ENCODE data around the gene TTLL5. TPM values are rescaled to one million over a fixed set of nuclear protein-coding genes. Genes with fewer than 3 reads are reported as not detected.

The TTLL5 gene
- total and polyA plus RNA-seq, 2 of the 13 experiments (the other 11 are each of a cell fraction or from before 2014, with no cell fraction given) = 11.8 to 18.8 TPM

DNA sequence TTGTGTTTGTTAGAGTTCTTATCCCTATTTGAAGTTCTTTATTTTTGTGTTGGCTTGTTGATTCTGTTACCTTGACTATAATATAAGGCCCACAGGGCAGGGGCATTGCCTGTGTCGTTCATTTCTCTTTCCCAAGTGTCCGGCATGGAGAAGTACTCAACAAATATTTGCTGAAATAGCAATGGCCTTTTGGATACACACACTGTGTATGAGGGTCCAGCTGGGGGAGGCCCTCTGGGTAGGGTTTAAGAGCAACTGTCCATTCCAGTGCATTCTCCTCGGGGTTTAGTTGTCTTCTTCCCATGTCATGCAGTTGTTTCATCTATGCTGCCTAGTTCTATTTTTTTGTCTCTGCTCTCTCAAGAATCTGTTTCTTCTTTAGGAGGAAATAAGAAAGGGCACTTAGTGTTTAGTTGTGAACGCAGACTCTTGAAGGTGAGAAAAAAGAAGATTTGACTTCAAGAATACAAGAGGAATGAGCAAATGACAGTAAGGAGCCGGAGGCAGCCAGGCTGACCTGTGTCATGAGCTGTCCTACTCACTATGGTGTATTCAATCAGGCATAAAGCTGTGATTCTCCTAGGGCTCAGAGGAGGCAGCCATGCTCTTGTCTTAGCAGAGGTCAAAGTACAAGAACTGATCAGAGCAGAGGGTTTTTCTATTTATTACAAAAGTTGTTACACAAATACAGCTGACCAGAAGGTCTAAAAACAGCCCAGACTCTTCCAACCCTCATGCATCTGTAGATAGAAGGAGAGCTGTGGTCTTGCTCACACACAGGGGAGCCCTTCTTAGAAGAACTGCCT is 10.6 kb upstream of the TTLL5 start (continued):
- TF ChIP-seq, protein P1, sequence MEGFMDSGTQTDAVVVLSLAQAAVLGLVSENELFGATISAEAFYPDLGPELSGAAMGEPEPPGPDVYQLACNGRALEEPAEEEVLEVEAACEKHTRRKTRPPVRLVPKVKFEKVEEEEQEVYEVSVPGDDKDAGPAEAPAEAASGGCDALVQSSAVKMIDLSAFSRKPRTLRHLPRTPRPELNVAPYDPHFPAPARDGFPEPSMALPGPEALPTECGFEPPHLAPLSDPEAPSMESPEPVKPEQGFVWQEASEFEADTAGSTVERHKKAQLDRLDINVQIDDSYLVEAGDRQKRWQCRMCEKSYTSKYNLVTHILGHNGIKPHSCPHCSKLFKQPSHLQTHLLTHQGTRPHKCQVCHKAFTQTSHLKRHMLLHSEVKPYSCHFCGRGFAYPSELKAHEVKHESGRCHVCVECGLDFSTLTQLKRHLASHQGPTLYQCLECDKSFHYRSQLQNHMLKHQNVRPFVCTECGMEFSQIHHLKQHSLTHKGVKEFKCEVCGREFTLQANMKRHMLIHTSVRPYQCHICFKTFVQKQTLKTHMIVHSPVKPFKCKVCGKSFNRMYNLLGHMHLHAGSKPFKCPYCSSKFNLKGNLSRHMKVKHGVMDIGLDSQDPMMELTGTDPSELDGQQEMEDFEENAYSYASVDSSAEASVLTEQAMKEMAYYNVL (CRISPR knock-in tag; IDR thresholded peaks at IDR 0.05; ENCODE audit: borderline replicate concordance) = peak; percentile 94
- TF ChIP-seq, protein P2, sequence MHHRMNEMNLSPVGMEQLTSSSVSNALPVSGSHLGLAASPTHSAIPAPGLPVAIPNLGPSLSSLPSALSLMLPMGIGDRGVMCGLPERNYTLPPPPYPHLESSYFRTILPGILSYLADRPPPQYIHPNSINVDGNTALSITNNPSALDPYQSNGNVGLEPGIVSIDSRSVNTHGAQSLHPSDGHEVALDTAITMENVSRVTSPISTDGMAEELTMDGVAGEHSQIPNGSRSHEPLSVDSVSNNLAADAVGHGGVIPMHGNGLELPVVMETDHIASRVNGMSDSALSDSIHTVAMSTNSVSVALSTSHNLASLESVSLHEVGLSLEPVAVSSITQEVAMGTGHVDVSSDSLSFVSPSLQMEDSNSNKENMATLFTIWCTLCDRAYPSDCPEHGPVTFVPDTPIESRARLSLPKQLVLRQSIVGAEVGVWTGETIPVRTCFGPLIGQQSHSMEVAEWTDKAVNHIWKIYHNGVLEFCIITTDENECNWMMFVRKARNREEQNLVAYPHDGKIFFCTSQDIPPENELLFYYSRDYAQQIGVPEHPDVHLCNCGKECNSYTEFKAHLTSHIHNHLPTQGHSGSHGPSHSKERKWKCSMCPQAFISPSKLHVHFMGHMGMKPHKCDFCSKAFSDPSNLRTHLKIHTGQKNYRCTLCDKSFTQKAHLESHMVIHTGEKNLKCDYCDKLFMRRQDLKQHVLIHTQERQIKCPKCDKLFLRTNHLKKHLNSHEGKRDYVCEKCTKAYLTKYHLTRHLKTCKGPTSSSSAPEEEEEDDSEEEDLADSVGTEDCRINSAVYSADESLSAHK (CRISPR knock-in tag; IDR thresholded peaks at IDR 0.05; ENCODE audit: borderline replicate concordance) = no peak
- TF ChIP-seq SOX5 (CRISPR knock-in tag; IDR thresholded peaks at IDR 0.05; ENCODE audit: borderline replicate concordance) (peak; percentile 65; the same call in 1 of the 2 replicates), SRSF1 (optimal IDR thresholded peaks at IDR 0.05; ENCODE audit: low read depth, low read length) (no peak), HDAC2 (CRISPR knock-in tag; IDR thresholded peaks at IDR 0.05) (peak; percentile 43), HNF4A (CRISPR knock-in tag; IDR thresholded peaks at IDR 0.05) (peak; percentile 79), RARA (CRISPR knock-in tag; IDR thresholded peaks at IDR 0.05) (peak; percentile 21; the same call in 1 of the 2 replicates), HOXD1 (CRISPR knock-in tag; IDR thresholded peaks at IDR 0.05) (no peak), ZNF264 (CRISPR knock-in tag; IDR thresholded peaks at IDR 0.05) (0 out of 2 replicates have a peak, but pooled peaks have one; percentile 55), SOX6 (IDR thresholded peaks at IDR 0.05) (no peak), SOX6 (CRISPR knock-in tag; IDR thresholded peaks at IDR 0.05) (peak; percentile 76), NKX3-1 (CRISPR knock-in tag; IDR thresholded peaks at IDR 0.05) (peak; percentile 66; the same call in 1 of the 2 replicates), TEAD3 (CRISPR knock-in tag; optimal IDR thresholded peaks at IDR 0.05; ENCODE audit: borderline replicate concordance) (peak; percentile 47)
- TF ChIP-seq, protein P3, sequence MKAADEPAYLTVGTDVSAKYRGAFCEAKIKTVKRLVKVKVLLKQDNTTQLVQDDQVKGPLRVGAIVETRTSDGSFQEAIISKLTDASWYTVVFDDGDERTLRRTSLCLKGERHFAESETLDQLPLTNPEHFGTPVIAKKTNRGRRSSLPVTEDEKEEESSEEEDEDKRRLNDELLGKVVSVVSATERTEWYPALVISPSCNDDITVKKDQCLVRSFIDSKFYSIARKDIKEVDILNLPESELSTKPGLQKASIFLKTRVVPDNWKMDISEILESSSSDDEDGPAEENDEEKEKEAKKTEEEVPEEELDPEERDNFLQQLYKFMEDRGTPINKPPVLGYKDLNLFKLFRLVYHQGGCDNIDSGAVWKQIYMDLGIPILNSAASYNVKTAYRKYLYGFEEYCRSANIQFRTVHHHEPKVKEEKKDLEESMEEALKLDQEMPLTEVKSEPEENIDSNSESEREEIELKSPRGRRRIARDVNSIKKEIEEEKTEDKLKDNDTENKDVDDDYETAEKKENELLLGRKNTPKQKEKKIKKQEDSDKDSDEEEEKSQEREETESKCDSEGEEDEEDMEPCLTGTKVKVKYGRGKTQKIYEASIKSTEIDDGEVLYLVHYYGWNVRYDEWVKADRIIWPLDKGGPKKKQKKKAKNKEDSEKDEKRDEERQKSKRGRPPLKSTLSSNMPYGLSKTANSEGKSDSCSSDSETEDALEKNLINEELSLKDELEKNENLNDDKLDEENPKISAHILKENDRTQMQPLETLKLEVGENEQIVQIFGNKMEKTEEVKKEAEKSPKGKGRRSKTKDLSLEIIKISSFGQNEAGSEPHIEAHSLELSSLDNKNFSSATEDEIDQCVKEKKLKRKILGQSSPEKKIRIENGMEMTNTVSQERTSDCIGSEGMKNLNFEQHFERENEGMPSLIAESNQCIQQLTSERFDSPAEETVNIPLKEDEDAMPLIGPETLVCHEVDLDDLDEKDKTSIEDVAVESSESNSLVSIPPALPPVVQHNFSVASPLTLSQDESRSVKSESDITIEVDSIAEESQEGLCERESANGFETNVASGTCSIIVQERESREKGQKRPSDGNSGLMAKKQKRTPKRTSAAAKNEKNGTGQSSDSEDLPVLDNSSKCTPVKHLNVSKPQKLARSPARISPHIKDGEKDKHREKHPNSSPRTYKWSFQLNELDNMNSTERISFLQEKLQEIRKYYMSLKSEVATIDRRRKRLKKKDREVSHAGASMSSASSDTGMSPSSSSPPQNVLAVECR (CRISPR knock-in tag; IDR thresholded peaks at IDR 0.05; ENCODE audit: borderline replicate concordance) = peak; percentile 44; the same call in 1 of the 2 replicates
- TF ChIP-seq, protein P4, sequence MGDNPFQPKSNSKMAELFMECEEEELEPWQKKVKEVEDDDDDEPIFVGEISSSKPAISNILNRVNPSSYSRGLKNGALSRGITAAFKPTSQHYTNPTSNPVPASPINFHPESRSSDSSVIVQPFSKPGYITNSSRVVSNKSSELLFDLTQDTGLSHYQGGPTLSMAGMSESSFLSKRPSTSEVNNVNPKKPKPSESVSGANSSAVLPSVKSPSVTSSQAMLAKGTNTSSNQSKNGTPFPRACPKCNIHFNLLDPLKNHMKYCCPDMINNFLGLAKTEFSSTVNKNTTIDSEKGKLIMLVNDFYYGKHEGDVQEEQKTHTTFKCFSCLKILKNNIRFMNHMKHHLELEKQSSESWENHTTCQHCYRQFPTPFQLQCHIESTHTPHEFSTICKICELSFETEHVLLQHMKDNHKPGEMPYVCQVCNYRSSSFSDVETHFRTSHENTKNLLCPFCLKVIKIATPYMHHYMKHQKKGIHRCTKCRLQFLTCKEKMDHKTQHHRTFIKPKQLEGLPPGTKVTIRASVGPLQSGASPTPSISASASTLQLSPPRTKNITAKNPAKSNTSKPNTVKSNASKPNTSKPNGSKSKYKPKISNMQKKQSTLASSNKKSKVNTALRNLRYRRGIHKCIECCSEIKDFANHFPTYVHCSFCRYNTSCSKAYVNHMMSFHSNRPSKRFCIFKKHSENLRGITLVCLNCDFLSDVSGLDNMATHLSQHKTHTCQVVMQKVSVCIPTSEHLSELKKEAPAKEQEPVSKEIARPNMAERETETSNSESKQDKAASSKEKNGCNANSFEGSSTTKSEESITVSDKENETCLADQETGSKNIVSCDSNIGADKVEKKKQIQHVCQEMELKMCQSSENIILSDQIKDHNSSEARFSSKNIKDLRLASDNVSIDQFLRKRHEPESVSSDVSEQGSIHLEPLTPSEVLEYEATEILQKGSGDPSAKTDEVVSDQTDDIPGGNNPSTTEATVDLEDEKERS (CRISPR knock-in tag; IDR thresholded peaks at IDR 0.05) = 0 out of 2 replicates have a peak, but pooled peaks have one; percentile 7
